HG03159 (cell line): Measurements from ENCODE around the gene PCOLCE2.

Experiments used
- ATAC-seq: cut with Tn5 transposase; IDR thresholded peaks from one replicate; pipeline ENCODE4 v1.9.1; 2021; ENCODE audit warnings: mild to moderate bottlenecking, moderate library complexity; ENCODE audit not compliant: unreplicated experiment

Gene PCOLCE2

DNA sequence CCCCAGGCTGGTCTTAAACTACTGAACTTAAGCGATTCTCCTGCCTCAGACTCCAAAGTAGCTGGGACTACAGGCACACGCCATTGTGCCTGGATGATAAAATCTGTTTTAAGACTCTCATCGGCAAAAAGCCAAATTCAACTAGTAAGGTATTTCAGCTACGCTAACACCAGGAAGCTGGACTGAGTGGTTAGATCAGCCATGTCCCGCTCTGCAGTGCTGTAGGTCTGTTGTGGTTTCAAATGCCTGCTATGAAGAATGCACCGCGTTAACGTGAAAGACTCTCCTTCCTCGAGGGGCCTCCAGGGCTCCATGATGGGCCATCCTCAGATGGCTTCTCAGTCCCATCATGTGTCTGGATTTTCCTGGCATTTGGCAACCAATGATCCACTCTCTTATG, 70.2 kb downstream of the PCOLCE2 start:
- ATAC-seq, result no peak

DNA sequence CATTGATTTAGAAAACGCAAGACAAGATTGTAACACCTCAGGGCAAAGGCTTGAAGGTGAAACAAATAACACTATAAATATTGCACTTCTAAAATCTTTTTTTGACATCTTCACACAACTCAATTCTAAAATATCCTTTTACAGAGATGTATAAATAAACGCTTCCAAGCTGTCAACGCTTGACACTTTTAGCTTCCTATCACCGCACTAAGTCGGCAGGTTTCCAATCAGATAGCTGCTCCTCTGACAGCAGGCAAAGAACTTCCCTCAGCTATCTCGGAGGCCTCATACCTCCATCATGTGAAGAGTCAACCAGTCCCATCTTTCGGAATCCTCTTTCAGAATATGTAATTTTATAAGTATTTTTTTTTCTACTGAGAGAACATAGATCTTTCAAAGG, 71.0 kb downstream of the PCOLCE2 start:
- ATAC-seq, result no peak

DNA sequence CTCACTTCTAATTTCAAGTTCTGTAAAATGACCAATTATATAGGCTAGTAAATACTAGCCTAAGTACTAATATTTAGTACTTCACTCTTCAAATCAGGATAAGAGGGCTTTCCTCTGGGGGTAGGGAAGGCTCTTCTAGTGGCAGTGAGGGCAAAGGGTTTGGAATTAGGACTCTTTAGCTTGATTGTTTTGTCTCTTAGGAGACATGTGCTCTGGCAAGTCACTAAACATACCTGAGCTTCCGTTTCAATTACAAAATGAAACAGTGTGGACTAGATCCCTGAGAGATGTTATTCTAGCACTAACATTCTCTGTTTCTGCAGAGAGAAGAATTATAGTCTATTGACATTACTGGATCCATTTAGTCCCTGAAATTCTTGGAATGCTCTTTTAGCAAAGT, 71.5 kb downstream of the PCOLCE2 start:
- no peak for ATAC-seq

DNA sequence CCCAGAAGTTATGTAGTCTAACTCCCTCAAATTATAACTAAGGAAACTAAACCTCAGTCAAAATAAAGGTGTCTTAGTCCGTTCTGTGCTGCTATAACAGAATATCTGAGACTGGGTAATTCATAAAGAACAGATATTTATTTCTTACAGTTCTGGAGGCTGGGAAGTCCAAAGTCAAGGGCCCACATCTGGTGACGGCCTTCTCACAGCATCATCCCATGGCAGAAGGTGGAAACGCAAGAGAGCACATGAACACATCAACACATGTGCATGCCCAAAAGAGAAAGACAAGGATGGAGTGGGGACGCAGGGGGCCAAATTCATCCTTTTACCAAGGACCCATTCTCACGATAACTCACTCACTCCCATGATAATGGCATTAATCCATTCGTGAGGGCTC, 73.1 kb downstream of the PCOLCE2 start:
- no peak for ATAC-seq

DNA sequence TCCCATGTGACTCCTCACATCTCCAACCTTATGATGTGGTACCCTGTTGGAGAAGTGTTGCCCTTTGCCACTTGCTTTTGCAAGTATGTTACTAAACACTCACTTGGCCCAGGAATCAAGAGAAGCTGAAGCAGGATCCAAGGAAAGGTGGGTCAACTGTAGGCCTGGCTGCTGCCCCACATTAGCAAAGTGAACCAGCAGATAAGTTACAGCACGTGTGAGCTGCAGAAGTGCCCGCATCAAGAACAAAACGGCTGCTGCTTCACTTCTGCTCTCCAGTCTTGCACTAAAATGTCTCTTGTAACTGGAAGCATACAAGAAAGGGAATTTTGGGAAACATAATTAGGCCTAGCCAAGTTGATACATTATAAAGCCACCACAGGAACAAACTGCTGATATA, 79.6 kb downstream of the PCOLCE2 start:
- ATAC-seq, result no peak

DNA sequence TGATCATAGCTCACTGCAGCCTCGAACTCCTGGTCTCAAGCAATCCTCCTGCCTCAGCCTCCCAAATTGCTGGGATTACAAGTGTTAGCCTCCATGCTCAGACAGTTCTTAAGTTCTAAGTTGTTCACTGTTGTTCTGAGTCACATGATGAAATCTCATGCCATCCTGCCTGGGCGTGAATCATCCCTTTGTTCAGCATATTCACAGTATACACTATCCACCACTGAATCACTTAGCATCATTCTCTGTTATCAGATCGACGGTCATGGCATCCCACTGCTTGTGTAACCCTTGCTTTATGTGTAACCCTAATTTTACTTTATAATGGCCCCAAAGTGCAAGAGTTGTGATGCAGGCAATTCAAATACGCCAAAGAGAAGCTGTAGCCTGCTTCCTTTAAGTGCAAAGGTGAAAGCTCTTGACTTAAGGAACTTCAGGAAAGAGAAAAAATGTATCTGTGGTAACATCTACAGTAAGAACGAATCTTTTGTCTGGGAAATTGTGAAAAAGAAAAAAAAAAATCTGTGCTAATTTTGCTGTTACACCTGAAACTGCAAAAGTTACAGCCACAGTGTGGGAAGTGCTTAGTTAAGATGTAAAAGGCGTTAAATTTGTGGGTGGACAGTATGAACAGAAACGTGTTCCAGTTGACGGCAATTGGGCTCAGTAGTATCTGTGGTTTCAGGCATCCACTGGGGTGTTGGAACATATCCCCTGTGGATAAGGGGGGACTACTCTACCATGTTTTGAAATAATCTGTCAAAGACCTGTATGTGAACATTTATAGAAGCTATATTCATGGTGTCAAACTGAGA, 80.6 kb downstream of the PCOLCE2 start:
- ATAC-seq, result no peak

DNA sequence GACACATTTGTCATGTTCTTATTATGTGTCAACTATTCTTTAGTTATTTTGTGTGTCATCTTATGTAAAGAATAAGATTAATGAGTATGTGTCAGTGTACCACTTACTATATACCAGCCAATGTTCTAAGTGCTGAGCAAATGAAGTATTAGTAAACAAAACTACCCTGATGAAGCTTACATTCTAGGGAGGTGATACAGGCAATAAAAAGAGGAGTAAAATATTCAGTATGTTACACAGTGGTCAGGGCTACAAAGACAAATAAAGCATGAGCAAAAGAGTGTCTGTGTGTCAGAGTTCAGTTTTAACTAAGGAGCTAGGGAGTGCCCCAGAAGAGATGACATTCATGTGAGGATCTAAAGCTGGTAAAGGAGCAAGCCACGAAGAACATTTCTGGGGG, 86.0 kb downstream of the PCOLCE2 start:
- no peak for ATAC-seq

DNA sequence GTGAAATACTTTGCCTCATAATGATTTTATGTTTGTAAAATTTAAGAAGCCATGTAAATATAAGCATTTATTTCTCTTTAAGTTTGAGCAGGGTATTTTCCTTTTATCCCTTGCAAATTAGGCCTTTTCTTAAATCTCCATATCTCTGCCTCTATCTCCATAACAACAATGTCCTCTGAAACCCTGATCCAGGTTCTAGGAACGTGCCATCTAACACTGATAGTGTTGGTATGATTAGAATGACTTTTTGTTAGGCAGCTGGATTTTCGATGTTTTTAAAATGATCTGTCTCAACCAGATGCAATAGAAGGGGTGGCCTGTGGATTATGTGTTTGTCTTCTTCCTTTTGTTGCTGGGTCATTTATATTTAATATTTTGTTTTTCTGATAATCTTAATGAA, 87.1 kb downstream of the PCOLCE2 start:
- ATAC-seq, result no peak

DNA sequence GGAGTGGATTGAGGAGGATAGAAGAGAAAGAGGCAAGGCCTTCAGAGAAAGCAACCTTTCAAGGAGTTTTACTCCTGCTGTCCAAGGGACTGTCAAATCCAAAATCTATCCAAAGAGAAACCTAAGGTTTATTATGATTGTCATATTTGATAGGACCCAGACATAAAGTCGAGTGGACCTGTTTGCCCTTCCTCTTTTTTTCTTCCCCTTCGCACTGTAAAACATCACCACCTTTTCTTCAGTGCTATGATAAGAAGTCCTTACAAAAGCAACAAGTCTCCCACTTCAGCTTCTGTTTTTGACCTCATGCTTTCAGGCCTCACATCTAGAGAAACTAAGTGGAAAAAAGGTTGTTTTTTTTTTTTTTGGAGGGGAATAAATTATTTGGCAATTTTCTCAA, 92.1 kb downstream of the PCOLCE2 start:
- no peak for ATAC-seq

DNA sequence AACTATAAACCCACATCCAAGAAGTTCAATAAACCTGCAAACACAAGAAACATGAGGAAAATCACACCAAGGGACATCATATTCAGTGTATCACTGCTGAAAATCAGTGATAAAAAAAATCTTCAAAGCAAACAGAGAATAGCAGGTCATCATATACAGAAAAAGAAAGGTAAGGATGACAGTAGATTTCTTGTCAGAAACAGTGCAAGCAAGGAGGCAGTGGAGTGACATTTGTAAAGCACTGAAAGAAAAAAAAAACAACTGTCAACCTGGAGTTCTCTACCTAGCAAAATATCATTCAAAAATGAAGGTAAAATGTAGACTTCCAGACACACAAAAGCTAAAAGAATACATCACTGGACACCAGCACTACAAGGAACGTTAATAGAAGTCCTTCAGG, 93.6 kb downstream of the PCOLCE2 start:
- ATAC-seq, result no peak

DNA sequence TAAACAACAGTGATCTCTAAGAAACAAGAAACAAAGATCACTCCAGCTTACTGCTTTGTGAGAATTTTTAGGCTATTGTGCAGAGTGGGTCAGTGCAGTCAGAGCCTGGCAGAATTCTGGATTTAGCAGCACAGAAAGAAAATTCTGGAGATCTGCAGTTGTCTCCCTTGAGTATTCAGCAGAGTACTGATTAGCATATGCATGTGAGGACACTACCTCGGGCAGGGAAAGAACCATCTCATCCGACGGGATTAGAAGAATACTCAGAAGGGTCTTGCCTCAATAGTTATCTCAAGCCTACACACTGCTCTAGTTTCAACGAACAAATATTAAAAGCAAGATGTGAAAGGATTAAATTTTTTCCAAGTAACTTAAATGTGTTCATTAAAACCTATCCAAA, 94.4 kb downstream of the PCOLCE2 start:
- no peak for ATAC-seq

DNA sequence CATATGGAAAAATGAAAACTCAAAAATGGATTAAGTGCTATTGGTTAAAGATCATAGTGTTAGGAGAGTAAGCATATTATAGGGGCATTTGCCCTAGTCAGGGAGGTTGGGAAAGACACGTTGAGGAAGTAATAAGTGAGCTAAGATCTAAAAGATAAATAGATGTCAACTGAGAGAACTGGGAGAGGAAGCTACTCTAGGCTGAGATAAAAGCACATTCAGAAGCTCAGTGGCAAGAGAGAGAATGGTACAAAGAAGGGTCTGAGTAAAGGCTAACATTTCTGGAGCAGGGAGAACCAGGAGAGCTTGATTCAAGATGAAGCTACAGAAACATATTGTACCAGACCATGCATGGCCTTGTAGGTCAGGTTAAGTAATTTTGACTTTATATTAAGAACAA, 101.2 kb downstream of the PCOLCE2 start:
- no peak for ATAC-seq

DNA sequence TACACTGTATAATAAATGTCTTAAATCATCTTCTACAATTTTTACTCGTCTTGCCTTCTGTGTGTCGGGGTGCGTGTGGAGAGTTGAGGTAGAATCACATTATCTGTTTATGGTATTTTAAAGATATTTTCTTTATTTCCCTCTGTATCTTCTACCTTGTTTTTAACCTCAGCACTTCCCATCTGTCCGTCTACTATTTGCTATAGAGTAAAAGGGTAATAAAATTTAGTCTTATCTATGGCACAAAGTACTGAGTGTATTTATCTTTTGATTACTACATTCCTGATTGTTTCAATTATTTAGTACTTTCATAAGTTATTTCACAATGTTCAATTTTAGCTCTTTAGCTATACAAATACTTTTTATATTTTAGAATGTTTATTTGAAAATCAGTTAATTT, 102.9 kb downstream of the PCOLCE2 start:
- no peak for ATAC-seq

DNA sequence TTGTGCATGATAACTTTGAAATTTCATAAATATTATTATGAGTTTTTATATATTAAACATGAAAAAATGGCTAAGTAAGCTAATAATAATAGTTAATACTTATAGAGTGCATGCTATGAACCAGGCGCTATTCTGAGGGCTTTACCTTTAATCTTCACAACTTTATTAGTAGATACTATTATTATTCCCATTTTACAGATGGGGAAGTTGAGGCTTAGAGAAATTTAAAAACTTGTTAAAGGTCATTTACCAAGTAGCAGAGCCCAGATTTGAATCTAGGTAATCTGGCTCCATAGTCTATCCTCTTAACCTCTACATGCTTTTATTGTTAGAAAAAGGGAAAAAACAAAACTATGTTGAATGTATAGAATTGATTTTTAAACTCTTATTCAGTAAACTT, 104.7 kb downstream of the PCOLCE2 start:
- ATAC-seq, result no peak

DNA sequence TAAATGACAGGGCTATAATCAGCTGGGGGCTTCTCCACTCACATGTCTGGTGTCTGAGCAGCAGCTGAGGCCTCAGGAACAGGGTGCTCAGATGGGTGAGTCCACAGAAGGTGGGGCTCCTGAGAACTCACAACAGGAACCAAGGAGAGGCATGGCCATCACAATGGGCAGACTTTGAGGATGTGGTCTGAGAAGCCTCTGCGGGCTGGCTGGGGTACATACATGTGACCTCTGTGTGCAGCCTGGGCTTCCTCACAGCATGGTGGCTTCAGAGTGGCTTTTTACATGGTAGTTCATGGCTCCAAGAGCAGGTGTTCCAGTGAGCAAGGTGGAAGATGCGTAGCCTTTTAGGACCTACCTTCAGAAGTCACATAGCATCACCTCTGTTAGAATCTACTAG, 106.3 kb downstream of the PCOLCE2 start:
- no peak for ATAC-seq

DNA sequence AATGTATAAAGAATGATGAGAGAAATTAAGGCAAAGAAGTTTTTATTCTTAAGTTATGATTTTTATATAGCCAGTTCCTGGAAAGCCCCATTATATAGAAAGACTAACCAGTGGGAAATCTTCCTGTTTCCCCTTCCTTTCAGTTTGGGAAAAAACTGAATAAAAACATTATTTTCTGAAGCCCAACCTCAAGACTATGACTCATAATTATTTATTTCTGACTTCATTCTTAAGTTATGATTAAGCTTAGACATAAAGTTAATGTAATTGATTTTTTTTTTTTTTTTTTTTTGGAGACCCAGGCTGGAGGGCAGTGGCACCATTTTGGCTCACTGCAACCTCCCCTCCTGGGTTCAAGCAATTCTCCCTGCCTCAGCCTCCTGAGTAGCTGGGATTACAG, 109.3 kb downstream of the PCOLCE2 start:
- ATAC-seq, result no peak

DNA sequence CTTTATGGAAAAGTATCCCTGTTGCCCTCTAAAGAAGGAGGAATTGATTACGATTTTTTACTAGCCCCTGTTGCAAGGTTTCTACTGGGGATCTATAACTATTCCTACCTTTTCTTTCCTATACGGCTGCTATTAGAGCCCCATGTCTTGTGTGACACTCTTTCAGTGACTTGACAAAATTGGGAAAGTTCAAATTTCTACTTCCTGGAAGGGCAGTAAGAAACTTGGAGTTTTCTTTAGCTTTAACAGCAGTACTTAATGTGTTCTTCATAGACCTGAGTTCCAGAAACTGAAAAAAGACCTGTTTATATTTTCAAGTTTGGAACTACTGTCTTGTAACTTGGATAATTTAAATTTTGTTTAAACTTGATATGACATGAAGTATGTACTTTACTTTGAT, 110.3 kb downstream of the PCOLCE2 start:
- ATAC-seq, result no peak

DNA sequence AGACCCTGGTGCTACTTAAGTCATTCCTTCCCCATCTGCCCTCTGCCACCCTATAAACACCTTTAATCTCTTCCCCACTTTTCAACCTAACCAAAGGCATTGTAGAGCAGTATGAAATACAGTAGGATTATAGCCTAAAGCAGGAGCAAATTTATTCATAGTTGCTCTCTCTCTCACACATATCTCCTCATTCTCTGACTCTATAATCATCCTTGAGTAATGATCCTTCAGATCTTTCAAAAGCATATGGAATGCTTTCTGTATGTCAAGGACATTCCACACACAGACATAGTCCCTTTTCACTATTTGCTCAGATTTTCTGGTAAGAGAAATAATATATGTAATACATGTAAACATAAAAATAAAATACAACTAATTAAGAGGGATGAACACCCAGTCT, 111.0 kb downstream of the PCOLCE2 start:
- ATAC-seq, result no peak

DNA sequence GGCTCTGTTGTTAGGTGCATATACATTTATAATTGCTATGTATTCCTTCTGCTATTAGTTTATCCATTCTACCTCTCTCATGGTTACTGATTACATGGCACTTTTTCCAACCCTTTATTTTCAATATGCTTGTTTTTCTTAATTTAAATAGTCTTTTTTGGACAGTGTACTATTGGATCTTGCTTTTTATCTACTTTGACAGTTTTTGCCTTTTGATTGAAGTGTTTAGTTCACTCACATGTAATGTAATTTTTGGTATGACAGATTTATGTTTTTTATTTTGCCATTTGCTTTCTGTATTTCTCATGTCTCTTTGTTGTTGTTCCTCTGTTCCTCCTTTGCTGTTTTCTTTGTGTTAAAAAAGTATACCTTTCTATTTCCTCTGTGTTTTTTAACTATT, 120.5 kb downstream of the PCOLCE2 start:
- ATAC-seq, result no peak
